HG03378 (cell line): Measurements from ENCODE around the gene SLC2A3.
"Not testable (repeated sequence)": the region's sequence is repeated elsewhere in the genome, so short reads cannot be mapped to it uniquely, and the experiment has no call there.

Experiments
- ATAC-seq: cut with Tn5 transposase; IDR thresholded peaks from one replicate; pipeline ENCODE4 v1.9.1; 2021; ENCODE audit warnings: mild to moderate bottlenecking, moderate library complexity; ENCODE audit not compliant: unreplicated experiment

Gene SLC2A3

GRCh38 chr12:7953912-7954311 is 17.9 kb upstream of the SLC2A3 start:
- not testable (repeated sequence) for ATAC-seq

- ATAC-seq = no peak
Measured at GRCh38 chr12:7951671-7952070, 15.7 kb upstream of the SLC2A3 start.

GRCh38 chr12:7950230-7950943 is 14.4 kb upstream of the SLC2A3 start:
- not testable (repeated sequence) for ATAC-seq

GRCh38 chr12:7948589-7949260 is 12.7 kb upstream of the SLC2A3 start:
- no peak for ATAC-seq

- no peak for ATAC-seq
Measured at GRCh38 chr12:7947011-7947410, 11.0 kb upstream of the SLC2A3 start.

GRCh38 chr12:7944760-7945159 is 8.8 kb upstream of the SLC2A3 start:
- not testable (repeated sequence) for ATAC-seq

GRCh38 chr12:7940906-7941305 is 4.9 kb upstream of the SLC2A3 start:
- no peak for ATAC-seq

GRCh38 chr12:7937833-7938506 is 2.0 kb upstream of the SLC2A3 start:
- no peak for ATAC-seq

- ATAC-seq = no peak
Measured at GRCh38 chr12:7934889-7935492, 996 bp downstream of the SLC2A3 start.

GRCh38 chr12:7934091-7934888 is 1.7 kb downstream of the SLC2A3 start:
- ATAC-seq = no peak

- peak; percentile 72 for ATAC-seq
Measured at GRCh38 chr12:7933255-7933726, 2.7 kb downstream of the SLC2A3 start.

- not testable (repeated sequence) for ATAC-seq
Measured at GRCh38 chr12:7932599-7933240, 3.3 kb downstream of the SLC2A3 start.

GRCh38 chr12:7929083-7929792 is 6.7 kb downstream of the SLC2A3 start:
- ATAC-seq = no peak

- ATAC-seq = no peak
Measured at GRCh38 chr12:7927470-7927869, 8.5 kb downstream of the SLC2A3 start.

- not testable (repeated sequence) for ATAC-seq
Measured at GRCh38 chr12:7926068-7926666, 9.8 kb downstream of the SLC2A3 start.

GRCh38 chr12:7923241-7924236 is 12.4 kb downstream of the SLC2A3 start:
- ATAC-seq = no peak

- not testable (repeated sequence) for ATAC-seq
Measured at GRCh38 chr12:7921181-7921580, 14.8 kb downstream of the SLC2A3 start.

GRCh38 chr12:7918268-7918590 is 17.8 kb downstream of the SLC2A3 start:
- ATAC-seq = not testable (repeated sequence)
